Hepatocyte (in vitro differentiated cells): Measurements from ENCODE around the gene FSD1. TPM values are rescaled to one million over a fixed set of nuclear protein-coding genes. Genes with fewer than 3 reads are reported as not detected.
"Not testable (repeated sequence)": the region's sequence is repeated elsewhere in the genome, so short reads cannot be mapped to it uniquely, and the experiment has no call there.

ENCODE experiments used
- DNase-seq: peaks from one replicate; pipeline ENCODE4 v3.0.0-alpha.2; 2016; ENCODE audit warnings: low spot score
- H2AFZ ChIP-seq: fragments of 200-600 bp; sonication (generic); 2 replicates; pipeline ENCODE4 v1.6.0; 2016; ENCODE audit warnings: antibody characterized with exemption, mild to moderate bottlenecking
- H3K27ac ChIP-seq: fragments of 200-600 bp; sonication (generic); 2 replicates; pipeline ENCODE4 v1.5.1; 2016; ENCODE audit warnings: mild to moderate bottlenecking
- H3K27me3 ChIP-seq: fragments of 200-600 bp; sonication (generic); 2 replicates; pipeline ENCODE4 v1.6.1; 2016
- H3K36me3 ChIP-seq: fragments of 200-600 bp; sonication (generic); replicated peaks from 2 replicates; pipeline ENCODE4 v1.5.1; 2016; ENCODE audit warnings: low read depth; ENCODE audit not compliant: insufficient read depth
- H3K4me1 ChIP-seq: fragments of 200-600 bp; sonication (generic); 2 replicates; pipeline ENCODE4 v1.5.1; 2016; ENCODE audit warnings: mild to moderate bottlenecking, moderate library complexity; ENCODE audit not compliant: insufficient read depth
- H3K4me2 ChIP-seq: fragments of 200-600 bp; sonication (generic); 2 replicates; pipeline ENCODE4 v1.6.0; 2016
- H3K4me3 ChIP-seq: fragments of 200-600 bp; sonication (generic); 2 replicates; pipeline ENCODE4 v1.5.1; 2016; ENCODE audit warnings: mild to moderate bottlenecking
- H3K79me2 ChIP-seq: fragments of 200-600 bp; sonication (generic); 2 replicates; pipeline ENCODE4 v1.6.0; 2017; ENCODE audit warnings: mild to moderate bottlenecking
- H3K9me2 ChIP-seq: fragments of 200-600 bp; sonication (generic); replicated peaks from 2 replicates; pipeline ENCODE4 v1.6.0; 2017; ENCODE audit warnings: mild to moderate bottlenecking; ENCODE audit not compliant: insufficient read depth
- H3K9me3 ChIP-seq: fragments of 200-600 bp; sonication (generic); 2 replicates; pipeline ENCODE4 v1.5.1; 2016; ENCODE audit warnings: low read depth, mild to moderate bottlenecking
- H4K20me1 ChIP-seq: fragments of 200-600 bp; sonication (generic); 2 replicates; pipeline ENCODE4 v1.6.0; 2016; ENCODE audit warnings: mild to moderate bottlenecking; ENCODE audit not compliant: insufficient read depth, poor library complexity, severe bottlenecking
- CTCF ChIP-seq: fragments of 200-600 bp; sonication (generic); IDR thresholded peaks from 2 replicates; pipeline ENCODE4 v1.5.1; 2016; ENCODE audit warnings: antibody characterized with exemption, mild to moderate bottlenecking; ENCODE audit not compliant: poor library complexity
- EZH2 ChIP-seq: fragments of 200-600 bp; sonication (generic); IDR thresholded peaks from 2 replicates; pipeline ENCODE4 v1.6.1; 2016; ENCODE audit warnings: antibody characterized with exemption, mild to moderate bottlenecking, borderline replicate concordance
- EZH2phosphoT487 ChIP-seq: fragments of 200-600 bp; sonication (generic); IDR thresholded peaks from one replicate; pipeline ENCODE4 v1.6.1; 2018; ENCODE audit warnings: antibody characterized with exemption, mild to moderate bottlenecking, low read depth, moderate library complexity; ENCODE audit not compliant: unreplicated experiment, severe bottlenecking
- WGBS: methylation state at CpG from one replicate; pipeline ENCODE4 v1.1.6; 2016; ENCODE audit warnings: low lambda C conversion rate; ENCODE audit errors: missing lambda C conversion rate; 5-methylcytosine and 5-hydroxymethylcytosine counted together
- polyA plus RNA-seq: library from polyadenylated mRNA; unstranded; fragments of >200 nt; fragmentation: Nextera tagmentation; extraction: Ambion mirVana; gene quantifications from 2 replicates; pipeline ENCODE4 v1.2.1, GENCODE V29; 2016
- total RNA-seq: library from RNA; depleted of rRNA; stranded (reverse); fragments of >200 nt; gene quantifications from 2 replicates; pipeline ENCODE4 v1.2.3, GENCODE V29; 2014

FSD1 gene
- total and polyA plus RNA-seq, 2 experiments from 2014 or later = 2.8 to 6.3 TPM

DNA sequence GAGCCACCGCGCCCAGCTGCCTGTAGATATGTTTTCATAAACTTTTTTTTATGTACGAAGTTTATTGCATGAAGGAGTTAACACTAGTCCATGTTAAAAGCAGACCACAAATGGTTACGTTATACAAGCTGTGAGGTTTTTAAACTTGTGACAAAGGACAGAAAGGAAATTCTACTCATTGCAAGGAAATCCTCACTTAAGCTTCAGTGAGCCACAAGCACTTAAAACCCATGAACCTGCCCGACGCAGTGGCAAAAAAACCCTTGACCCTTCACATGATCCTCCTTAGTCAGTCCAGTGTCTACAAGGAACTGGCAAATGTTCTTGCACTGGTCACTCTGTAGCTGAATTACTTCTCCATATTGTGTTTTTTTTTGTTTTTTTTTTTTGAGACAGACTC is 43.1 kb downstream of the FSD1 start:
- Histone ChIP-seq H2AFZ (no peak overlapping the region), H3K79me2 (peaks cover 7% of the 10 kb centered on the region), H3K9me2 (no peaks in the 10 kb centered on the region), H3K27me3 (no peaks in the 10 kb centered on the region), H3K4me3 (no peak overlapping the region), H3K36me3 (no peaks in the 10 kb centered on the region), H3K4me2 (no peak overlapping the region), H3K27ac (no peak overlapping the region), H3K9me3 (no peaks in the 10 kb centered on the region), H3K4me1 (peaks cover 6% of the 10 kb centered on the region), H4K20me1 (no peaks in the 10 kb centered on the region)
- no peak for DNase-seq
- TF ChIP-seq EZH2 (no peak), CTCF (no peak), EZH2phosphoT487 (no peak)
- 80% methylated on average over 6 of the region's 6 CpGs for WGBS

DNA sequence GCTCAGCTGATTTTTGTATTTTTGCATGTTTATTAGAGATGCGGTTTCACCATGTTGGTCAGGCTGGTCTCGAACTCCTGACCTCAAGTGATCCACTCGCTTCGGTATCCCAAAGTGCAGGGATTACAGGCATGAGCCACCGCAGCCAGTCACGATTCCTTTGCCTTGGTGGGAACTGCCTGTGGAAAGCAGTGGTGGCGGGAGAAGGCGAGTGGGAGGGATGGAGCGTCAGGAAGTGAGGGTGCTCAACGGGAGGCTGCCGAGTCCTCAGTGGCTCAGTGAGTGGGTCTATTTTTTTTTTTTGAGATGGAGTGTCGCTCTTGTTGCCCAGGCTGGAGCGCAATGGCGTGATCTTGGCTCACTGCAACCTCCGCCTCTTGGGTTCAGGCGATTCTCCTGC is 44.8 kb downstream of the FSD1 start:
- not testable (repeated sequence) for H3K4me3 ChIP-seq, H3K9me2 ChIP-seq, H3K27me3 ChIP-seq, DNase-seq, H4K20me1 ChIP-seq, H3K9me3 ChIP-seq, H3K4me2 ChIP-seq, H3K4me1 ChIP-seq, H2AFZ ChIP-seq, H3K79me2 ChIP-seq, H3K27ac ChIP-seq, H3K36me3 ChIP-seq
- WGBS = 95% methylated on average over 16 of the region's 16 CpGs

GRCh38 chr19:4350111-4350510 is 45.7 kb downstream of the FSD1 start:
- DNase-seq = no peak
- Histone ChIP-seq H3K36me3 (no peaks in the 10 kb centered on the region), H3K9me3 (no peaks in the 10 kb centered on the region), H3K79me2 (no peaks in the 10 kb centered on the region), H3K27me3 (no peaks in the 10 kb centered on the region), H3K27ac (no peak overlapping the region), H3K9me2 (no peaks in the 10 kb centered on the region), H2AFZ (no peak overlapping the region), H4K20me1 (no peaks in the 10 kb centered on the region), H3K4me3 (no peak overlapping the region), H3K4me2 (no peak overlapping the region), H3K4me1 (no peaks in the 10 kb centered on the region)
- no peak for TF ChIP-seq EZH2
- TF ChIP-seq CTCF = no peak
- no peak for TF ChIP-seq EZH2phosphoT487
- 87% methylated on average over 7 of the region's 8 CpGs for WGBS

DNA sequence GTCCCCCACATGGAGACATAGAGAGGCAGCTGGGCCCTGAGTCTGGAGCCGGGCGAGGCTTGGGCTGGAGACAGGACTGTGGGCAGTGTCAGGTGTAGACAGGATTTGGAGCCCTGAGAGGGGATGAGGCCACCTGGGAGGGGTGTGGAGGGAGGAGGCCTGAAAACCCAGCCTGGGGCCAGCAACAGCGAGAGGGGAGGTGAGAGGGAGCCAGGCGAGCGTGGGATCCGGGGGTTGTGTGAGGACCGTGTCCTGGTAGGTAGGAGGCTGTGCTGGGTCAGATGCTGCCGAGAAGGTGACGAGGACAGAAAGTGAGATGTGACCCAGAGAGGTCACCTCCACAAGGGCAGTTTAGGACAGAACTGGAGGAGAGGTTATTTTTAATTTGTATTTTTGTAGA is 46.3 kb downstream of the FSD1 start:
- Histone ChIP-seq H3K9me3 (no peaks in the 10 kb centered on the region), H3K4me1 (no peaks in the 10 kb centered on the region), H3K9me2 (no peaks in the 10 kb centered on the region), H3K27me3 (no peaks in the 10 kb centered on the region), H3K79me2 (no peaks in the 10 kb centered on the region), H3K27ac (no peak overlapping the region), H2AFZ (no peak overlapping the region), H3K4me3 (no peak overlapping the region), H4K20me1 (no peaks in the 10 kb centered on the region), H3K36me3 (no peaks in the 10 kb centered on the region), H3K4me2 (no peak overlapping the region)
- no peak for TF ChIP-seq CTCF
- TF ChIP-seq EZH2 = no peak
- 98% methylated on average over 7 of the region's 9 CpGs for WGBS
- no peak for DNase-seq
